ENCODE data around the gene GPR15LG. TPM values are rescaled to one million over a fixed set of nuclear protein-coding genes. Genes with fewer than 3 reads are reported as not detected.
"Not testable (repeated sequence)": the region's sequence is repeated elsewhere in the genome, so short reads cannot be mapped to it uniquely, and the experiment has no call there.

The GPR15LG gene
- total RNA-seq, 1 experiment from 2014 or later: not detected

GRCh38 chr10:84178160-84178609, 4.6 kb downstream of the GPR15LG start:
- Histone ChIP-seq H3K27me3 (ENCODE audit: low read length) (0 out of 2 replicates have a peak, but pooled peaks cover 7% of the 10 kb centered on the region), H3K79me2 (ENCODE audit: low read length) (no peaks in the 10 kb centered on the region), H3K4me2 (ENCODE audit: low read length) (no peak overlapping the region), H3K4me3 (ENCODE audit: low read length) (no peak overlapping the region), H3K27ac (ENCODE audit: low read length) (no peak overlapping the region), H3K9ac (ENCODE audit: low read length) (no peak overlapping the region), H2AFZ (ENCODE audit: low read length) (no peak overlapping the region), H3K9me2 (replicated peaks; ENCODE audit: low read length) (no peaks in the 10 kb centered on the region), H3K9me3 (ENCODE audit: low read length) (no peaks in the 10 kb centered on the region), H3F3A (ENCODE audit: low read length, unreplicated experiment) (no peaks in the 10 kb centered on the region), H4K20me1 (ENCODE audit: low read length) (no peaks in the 10 kb centered on the region), H3K4me1 (ENCODE audit: insufficient read depth, low read length) (no peaks in the 10 kb centered on the region), H3K36me3 (ENCODE audit: low read depth, low read length) (no peaks in the 10 kb centered on the region)
- ATAC-seq: no peak
- CTCF ChIA-PET: no interaction called here
- no peak for DNase-seq
- TF ChIP-seq CTCF (conservative IDR thresholded peaks at IDR 0.05; ENCODE audit: low read depth, low read length) (no peak), EZH2 (IDR thresholded peaks at IDR 0.05; ENCODE audit: low read length, unreplicated experiment) (no peak), EZH2phosphoT487 (IDR thresholded peaks at IDR 0.05; ENCODE audit: borderline replicate concordance, low read length) (no peak)
- POLR2A ChIA-PET (ENCODE audit: unreplicated experiment): no interaction called here
- intact Hi-C loops (cut with micrococcal nuclease): no loop called here
- no TSS peak for BruUV-seq (replicated peaks)

GRCh38 chr10:84179059-84179710, 5.6 kb downstream of the GPR15LG start:
- H3K27ac ChIP-seq (ENCODE audit: low read length): no peak overlapping the region
- no peak for ATAC-seq
- CTCF ChIA-PET: no interaction called here
- no peaks in the 10 kb centered on the region for H3K9me3 ChIP-seq (ENCODE audit: low read length)
- no peaks in the 10 kb centered on the region for H3K9me2 ChIP-seq (replicated peaks; ENCODE audit: low read length)
- BruUV-seq (replicated peaks): no TSS peak
- H3F3A ChIP-seq (ENCODE audit: low read length, unreplicated experiment): no peaks in the 10 kb centered on the region
- no peaks in the 10 kb centered on the region for H3K4me1 ChIP-seq (ENCODE audit: insufficient read depth, low read length)
- H3K27me3 ChIP-seq (ENCODE audit: low read length): no peaks in the 10 kb centered on the region
- H3K79me2 ChIP-seq (ENCODE audit: low read length): no peaks in the 10 kb centered on the region
- TF ChIP-seq CTCF (conservative IDR thresholded peaks at IDR 0.05; ENCODE audit: low read depth, low read length) (no peak), EZH2 (IDR thresholded peaks at IDR 0.05; ENCODE audit: low read length, unreplicated experiment) (no peak), EZH2phosphoT487 (IDR thresholded peaks at IDR 0.05; ENCODE audit: borderline replicate concordance, low read length) (no peak)
- no peaks in the 10 kb centered on the region for H4K20me1 ChIP-seq (ENCODE audit: low read length)
- no peaks in the 10 kb centered on the region for H3K36me3 ChIP-seq (ENCODE audit: low read depth, low read length)
- H3K9ac ChIP-seq (ENCODE audit: low read length): no peak overlapping the region
- POLR2A ChIA-PET (ENCODE audit: unreplicated experiment): no interaction called here
- H2AFZ ChIP-seq (ENCODE audit: low read length): no peak overlapping the region
- intact Hi-C loops (cut with micrococcal nuclease): no loop called here
- H3K4me2 ChIP-seq (ENCODE audit: low read length): no peak overlapping the region
- no peak for DNase-seq
- H3K4me3 ChIP-seq (ENCODE audit: low read length): no peak overlapping the region

GRCh38 chr10:84180386-84180785, 6.8 kb downstream of the GPR15LG start:
- ATAC-seq; intact Hi-C loops (cut with micrococcal nuclease): not testable (repeated sequence)

More at GRCh38 chr10:84180386-84180785, 6.8 kb downstream of the GPR15LG start:
- H3K79me2 ChIP-seq (ENCODE audit: low read length); H3K4me2 ChIP-seq (ENCODE audit: low read length); CTCF ChIA-PET; H3K9me3 ChIP-seq (ENCODE audit: low read length); POLR2A ChIA-PET (ENCODE audit: unreplicated experiment); H3K4me1 ChIP-seq (ENCODE audit: insufficient read depth, low read length); H4K20me1 ChIP-seq (ENCODE audit: low read length); H3K9me2 ChIP-seq (replicated peaks; ENCODE audit: low read length); H2AFZ ChIP-seq (ENCODE audit: low read length); H3K36me3 ChIP-seq (ENCODE audit: low read depth, low read length); H3K27ac ChIP-seq (ENCODE audit: low read length); DNase-seq; BruUV-seq (replicated peaks); H3K27me3 ChIP-seq (ENCODE audit: low read length); H3F3A ChIP-seq (ENCODE audit: low read length, unreplicated experiment); H3K4me3 ChIP-seq (ENCODE audit: low read length); H3K9ac ChIP-seq (ENCODE audit: low read length): not testable (repeated sequence)
